HepG2 (cell line): ENCODE results near the gene MAFF. TPM values are rescaled to one million over a fixed set of nuclear protein-coding genes. Genes with fewer than 3 reads are reported as not detected.

ENCODE experiments used
- ATAC-seq: fragments of 200-7000 bp; cut with Tn5 transposase; 3 replicates; pipeline ENCODE4 v1.9.1; 2020; ENCODE audit warnings: mild to moderate bottlenecking, moderate library complexity
- BruUV-seq: library from RNA; stranded (reverse); fragments of 400-500 nt; replicated peaks from 2 replicates; lab custom pipeline; 2021; lab: Mats Ljungman, UMichigan
- CTCF ChIA-PET: fragments of 300-600 bp; formaldehyde crosslinking; extraction: SDS; loops from one replicate; lab custom pipeline; 2021; ENCODE audit warnings: low total read pairs, inconsistent platforms, low intra/inter-chr PET ratio; lab: Yijun Ruan, JAX
- POLR2A ChIA-PET: fragments of 350-600 bp; sonication (Branson Sonifier 250); formaldehyde crosslinking; loops from one replicate; lab custom pipeline; 2020; ENCODE audit warnings: antibody characterized with exemption, inconsistent platforms; lab: Yijun Ruan, JAX
- DNase-seq: peaks from one replicate; pipeline ENCODE4 v3.0.0-alpha.2; 2015; ENCODE audit warnings: low spot score
- FAIRE-seq: peaks from 3 replicates; lab custom pipeline; 2011; peaks lifted over from hg19 to GRCh38; lab: Jason Lieb, UNC
- H2AFZ ChIP-seq: one replicate; pipeline ENCODE4 v1.6.1; 2011; ENCODE audit warnings: low read length, inconsistent platforms
- H3K27ac ChIP-seq: fragments of 300-600 bp; 3 replicates; pipeline ENCODE4 v1.8.0; 2011; ENCODE audit warnings: mixed run types, mild to moderate bottlenecking, mixed read lengths, low read length, inconsistent platforms; ENCODE audit not compliant: insufficient read depth; ENCODE audit errors: extremely low read length
- H3K27me3 ChIP-seq, 2 experiments: fragments of 200-600 bp in 1 of 2; 2 replicates in 1 of 2; 3 replicates in 1 of 2; pipeline versions ENCODE4 v1.6.0 to v1.8.0; 2011; ENCODE audit warnings: low read length in 2 of 2, mild to moderate bottlenecking in 2 of 2, moderate library complexity in 2 of 2, inconsistent platforms in 1 of 2; ENCODE audit not compliant: insufficient read depth in 2 of 2, control insufficient read depth in 1 of 2
- H3K36me3 ChIP-seq, 2 experiments: fragments of 200-600 bp in 1 of 2; replicated peaks in 1 of 2; 2 replicates in 1 of 2; 3 replicates in 1 of 2; pipeline versions ENCODE4 v1.5.1 to v1.8.0; 2011; ENCODE audit warnings: low read length in 2 of 2, inconsistent platforms in 1 of 2; ENCODE audit not compliant: insufficient read depth in 2 of 2, control insufficient read depth in 1 of 2
- H3K4me1 ChIP-seq: 2 replicates; pipeline ENCODE4 v1.5.1; 2012; ENCODE audit warnings: low read length, inconsistent platforms; ENCODE audit not compliant: insufficient read depth
- H3K4me2 ChIP-seq: 2 replicates; pipeline ENCODE4 v1.6.0; 2011; ENCODE audit warnings: low read depth, low read length, inconsistent platforms
- H3K4me3 ChIP-seq, 3 experiments: fragments of 200-600 bp in 1 of 3; sonication (generic), shearing (Covaris generic) in 1 of 3; replicated peaks in 1 of 3; 2 replicates each; pipeline ENCODE4 v1.5.1; 2011 to 2016; ENCODE audit warnings: low read length in 3 of 3, inconsistent platforms in 2 of 3, low read depth in 2 of 3, mild to moderate bottlenecking in 2 of 3, control low read depth in 1 of 3, mixed read lengths in 1 of 3; ENCODE audit not compliant: insufficient read depth in 1 of 3
- H3K79me2 ChIP-seq: one replicate; pipeline ENCODE4 v1.6.1; 2011; ENCODE audit warnings: low read length, inconsistent platforms; ENCODE audit not compliant: insufficient read depth
- H3K9ac ChIP-seq: 2 replicates; pipeline ENCODE4 v1.6.0; 2011; ENCODE audit warnings: mild to moderate bottlenecking, low read depth, low read length, inconsistent platforms; ENCODE audit not compliant: insufficient read depth
- H3K9me3 ChIP-seq: 2 replicates; pipeline ENCODE4 v1.5.1; 2012; ENCODE audit warnings: mild to moderate bottlenecking, low read length
- H4K20me1 ChIP-seq: 2 replicates; pipeline ENCODE4 v1.6.0; 2011; ENCODE audit warnings: inconsistent platforms, mild to moderate bottlenecking, low read length, moderate library complexity; ENCODE audit not compliant: insufficient read depth
- ATM ChIP-seq: fragments of 450-650 bp; IDR thresholded peaks from 2 replicates; pipeline ENCODE4 v1.7.1; 2017; ENCODE audit warnings: mild to moderate bottlenecking, borderline replicate concordance
- CERS6 ChIP-seq: sonication (generic); formaldehyde crosslinking; IDR thresholded peaks from 2 replicates; pipeline ENCODE4 v1.5.0; 2020; ENCODE audit warnings: missing genetic modification reagents
- POGZ ChIP-seq: sonication (generic); formaldehyde crosslinking; IDR thresholded peaks from 2 replicates; pipeline ENCODE4 v1.4.0; 2020; ENCODE audit warnings: mild to moderate bottlenecking, missing genetic modification reagents
- PPARG ChIP-seq: conservative IDR thresholded peaks from 2 replicates; pipeline ENCODE4 v1.6.1; 2016; ENCODE audit warnings: missing biosample characterization, missing genetic modification reagents
- SKIL ChIP-seq: sonication (generic); formaldehyde crosslinking; IDR thresholded peaks from 2 replicates; pipeline ENCODE4 v1.8.0; 2022; ENCODE audit warnings: missing genetic modification reagents, mild to moderate bottlenecking, moderate library complexity, borderline replicate concordance
- ZBTB38 ChIP-seq: sonication (generic); formaldehyde crosslinking; IDR thresholded peaks from 2 replicates; pipeline ENCODE4 v1.5.1; 2020; ENCODE audit warnings: mild to moderate bottlenecking, missing genetic modification reagents
- ZNF18 ChIP-seq: sonication (generic); formaldehyde crosslinking; IDR thresholded peaks from 2 replicates; pipeline ENCODE4 v1.8.0; 2022; ENCODE audit warnings: mild to moderate bottlenecking, missing genetic modification reagents; ENCODE audit not compliant: insufficient replicate concordance
- WGBS: methylation state at CpG from one replicate; pipeline ENCODE4 v1.1.6; 2017; ENCODE audit warnings: low lambda C conversion rate; 5-methylcytosine and 5-hydroxymethylcytosine counted together
- in situ Hi-C: cut with HindIII; loops from 2 replicates; pipeline ENCODE4 v1.10.0; 2017; ENCODE audit warnings: low pct_unique_long_range_greater_than_20kb; ENCODE audit not compliant: extremely low pct_ligation_motif_present
- intact Hi-C: fragments of 100-400 bp; cut with micrococcal nuclease; formaldehyde crosslinking; loops from one replicate; pipeline ENCODE4 v1.10.0; 2022; ENCODE audit not compliant: unreplicated experiment
- polyA plus RNA-seq, 8 experiments: library from polyadenylated mRNA; depleted of rRNA in 3 of 8; stranded (reverse) in 7 of 8; unstranded in 1 of 8; fragments of >200 nt; fragmentation: Illumina TruSeq in 4 of 8; extraction: Trizol in 4 of 8; gene quantifications; 2 replicates each; pipeline versions ENCODE4 v1.2.1 to v1.2.3, GENCODE V29; 2011 to 2016; ENCODE audit warnings: low read depth in 4 of 8, missing spikeins in 1 of 8, mixed read lengths in 1 of 8; ENCODE audit not compliant: insufficient read depth in 1 of 8
- total RNA-seq, 5 experiments: library from RNA; depleted of rRNA; stranded (reverse); fragments of >200 nt; fragmentation: Illumina TruSeq; extraction: Trizol; gene quantifications; 2 replicates each; pipeline ENCODE4 v1.2.3, GENCODE V29; 2016; ENCODE audit warnings: low read depth in 1 of 5
- TF ChIP-seq, protein P1 (sequence below): sonication (generic); formaldehyde crosslinking; IDR thresholded peaks from 2 replicates; pipeline ENCODE4 v1.8.0; 2022; ENCODE audit warnings: low read depth, missing genetic modification reagents
- TF ChIP-seq, protein P2 (sequence below): sonication (generic); formaldehyde crosslinking; IDR thresholded peaks from 2 replicates; pipeline ENCODE4 v1.4.0; 2020; ENCODE audit warnings: missing genetic modification reagents

Gene MAFF
- total and polyA plus RNA-seq, 2 of the 13 experiments (the other 11 are each of a cell fraction or from before 2014, with no cell fraction given): 5.4 to 14.3 TPM

- TF ChIP-seq, protein P1, sequence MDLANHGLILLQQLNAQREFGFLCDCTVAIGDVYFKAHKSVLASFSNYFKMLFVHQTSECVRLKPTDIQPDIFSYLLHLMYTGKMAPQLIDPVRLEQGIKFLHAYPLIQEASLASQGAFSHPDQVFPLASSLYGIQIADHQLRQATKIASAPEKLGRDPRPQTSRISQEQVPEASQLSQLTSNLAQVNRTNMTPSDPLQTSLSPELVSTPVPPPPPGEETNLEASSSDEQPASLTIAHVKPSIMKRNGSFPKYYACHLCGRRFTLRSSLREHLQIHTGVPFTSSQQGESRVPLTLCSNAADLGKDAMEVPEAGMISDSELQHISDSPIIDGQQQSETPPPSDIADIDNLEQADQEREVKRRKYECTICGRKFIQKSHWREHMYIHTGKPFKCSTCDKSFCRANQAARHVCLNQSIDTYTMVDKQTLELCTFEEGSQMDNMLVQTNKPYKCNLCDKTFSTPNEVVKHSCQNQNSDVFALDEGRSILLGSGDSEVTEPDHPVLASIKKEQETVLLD (CRISPR knock-in tag): no peak
- no peak for TF ChIP-seq SKIL (CRISPR knock-in tag)
- TF ChIP-seq, all 625 proteins: peak for 0
Observed at GRCh38 chr22:38190581-38190980, 11.2 kb upstream of the MAFF start (continued).

DNA sequence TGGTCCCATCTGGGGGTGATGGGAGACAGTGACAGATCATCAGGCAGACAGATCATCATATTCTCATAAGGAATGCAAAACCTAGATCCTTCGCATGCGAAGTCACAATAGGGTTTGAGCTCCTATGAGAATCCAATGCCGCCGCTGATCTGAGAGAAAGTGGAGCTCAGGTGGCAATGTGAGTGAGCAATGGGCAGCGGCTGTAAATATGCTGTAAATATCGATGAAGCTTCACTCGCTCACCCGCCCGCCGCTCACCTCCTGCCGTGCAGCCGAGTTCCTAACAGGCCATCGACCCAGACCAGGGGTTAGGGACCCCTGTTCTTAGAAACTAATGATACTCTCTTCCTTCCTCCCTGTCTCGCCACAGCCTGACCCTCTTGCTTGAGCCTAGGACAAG is 10.7 kb upstream of the MAFF start:
- no peak for ATAC-seq

More for the DNA sequence above, 10.7 kb upstream of the MAFF start:
- POLR2A ChIA-PET: interaction anchor here (0.9 to 1.9 kb wide), 2 partner anchors 9 to 13 kb away, joined by 3 to 7 read pairs; partner anchors contain the start of gene PLA2G6
- intact Hi-C loops (no loop called here), in situ Hi-C loops (no loop called here)
- peak overlapping the region; percentile 45; the same call in 1 of the 2 replicates for H3K4me2 ChIP-seq
- H3K4me3 ChIP-seq: no peak overlapping the region
- no peak overlapping the region for H3K9ac ChIP-seq
- TF ChIP-seq POGZ (CRISPR knock-in tag) (no peak), ZBTB38 (CRISPR knock-in tag) (peak; percentile 71; the same call in 1 of the 2 replicates), ATM (no peak), PPARG (CRISPR knock-in tag) (no peak), ZNF18 (CRISPR knock-in tag) (no peak), CERS6 (CRISPR knock-in tag) (no peak)
- TF ChIP-seq, protein P2, sequence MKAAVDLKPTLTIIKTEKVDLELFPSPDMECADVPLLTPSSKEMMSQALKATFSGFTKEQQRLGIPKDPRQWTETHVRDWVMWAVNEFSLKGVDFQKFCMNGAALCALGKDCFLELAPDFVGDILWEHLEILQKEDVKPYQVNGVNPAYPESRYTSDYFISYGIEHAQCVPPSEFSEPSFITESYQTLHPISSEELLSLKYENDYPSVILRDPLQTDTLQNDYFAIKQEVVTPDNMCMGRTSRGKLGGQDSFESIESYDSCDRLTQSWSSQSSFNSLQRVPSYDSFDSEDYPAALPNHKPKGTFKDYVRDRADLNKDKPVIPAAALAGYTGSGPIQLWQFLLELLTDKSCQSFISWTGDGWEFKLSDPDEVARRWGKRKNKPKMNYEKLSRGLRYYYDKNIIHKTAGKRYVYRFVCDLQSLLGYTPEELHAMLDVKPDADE: no peak
- no TSS peak for BruUV-seq
- H3K4me1 ChIP-seq: peaks cover 77% of the 10 kb centered on the region
- no peaks in the 10 kb centered on the region for H3K79me2 ChIP-seq
- CTCF ChIA-PET: no interaction called here
- no peak overlapping the region for H3K27ac ChIP-seq
- no peak overlapping the region for H2AFZ ChIP-seq
- no peaks in the 10 kb centered on the region for H3K36me3 ChIP-seq
- no peaks in the 10 kb centered on the region for H4K20me1 ChIP-seq
- DNase-seq (no peak), FAIRE-seq (no peak)
- H3K27me3 ChIP-seq: no peaks in the 10 kb centered on the region
- 82% methylated on average over 14 of the region's 14 CpGs for WGBS
- H3K9me3 ChIP-seq: no peaks in the 10 kb centered on the region
